HCT116 (cell line): ENCODE results near the gene OBSL1. TPM values are rescaled to one million over a fixed set of nuclear protein-coding genes. Genes with fewer than 3 reads are reported as not detected.

Source experiments
- ATAC-seq: fragments of 200-7000 bp; cut with Tn5 transposase; 2 replicates; pipeline ENCODE4 v1.9.1; 2020; ENCODE audit warnings: mild to moderate bottlenecking, moderate library complexity
- BruUV-seq: library from RNA; stranded (reverse); fragments of 400-500 nt; replicated peaks from 2 replicates; lab custom pipeline; 2021; lab: Mats Ljungman, UMichigan
- CTCF ChIA-PET: fragments of 300-600 bp; sonication (Branson Sonifier 250); formaldehyde crosslinking; loops from one replicate; lab custom pipeline; 2021; ENCODE audit warnings: antibody characterized with exemption; lab: Charles Lee
- POLR2A ChIA-PET: fragments of 300-600, 350-600 bp; sonication (Branson Sonifier 250); formaldehyde crosslinking; loops from one replicate; lab custom pipeline; 2021; ENCODE audit warnings: antibody characterized with exemption; lab: Charles Lee
- RAD21 ChIA-PET, 2 experiments: fragments of 300-600 bp; sonication (Branson Sonifier 250); formaldehyde crosslinking; loops; one replicate each; lab custom pipeline; 2023; ENCODE audit warnings: low total read pairs in 2 of 2; ENCODE audit not compliant: uncharacterized antibody in 2 of 2, unreplicated experiment in 2 of 2, low non-redundant PET in 1 of 2; lab: Charles Lee
- DNase-seq: peaks from one replicate; pipeline ENCODE4 v3.0.0-alpha.2; 2010; ENCODE audit warnings: low read depth, low spot score
- H2AFZ ChIP-seq: fragments of 200-600 bp; shearing (Covaris generic), sonication (generic); 2 replicates; pipeline ENCODE4 v1.6.1; 2017; ENCODE audit warnings: low read depth, mixed run types, mixed read lengths, antibody characterized with exemption, low read length; ENCODE audit not compliant: poor library complexity, severe bottlenecking
- H3K27ac ChIP-seq: 2 replicates; pipeline ENCODE4 v1.5.1; 2012; ENCODE audit warnings: low read depth, low read length
- H3K27me3 ChIP-seq: fragments of 200-600 bp; sonication (generic); 2 replicates; pipeline ENCODE4 v1.6.1; 2016; ENCODE audit warnings: mixed run types, low read length, mixed read lengths; ENCODE audit not compliant: insufficient read depth
- H3K36me3 ChIP-seq, 2 experiments: fragments of 200-500 bp in 1 of 2; fragments of 200-600 bp in 1 of 2; sonication (Bioruptor generic) in 1 of 2; sonication (generic) in 1 of 2; 2 replicates each; pipeline versions ENCODE4 v1.5.1 to v1.6.1; 2014 to 2016; ENCODE audit warnings: low read length in 2 of 2, inconsistent platforms in 1 of 2, mixed read lengths in 1 of 2, mixed run types in 1 of 2; ENCODE audit not compliant: insufficient read depth in 2 of 2, control insufficient read depth in 1 of 2
- H3K4me1 ChIP-seq, 2 experiments: fragments of 200-600 bp in 1 of 2; sonication (generic) in 1 of 2; 2 replicates each; pipeline versions ENCODE4 v1.5.1 to v1.6.1; 2012 to 2017; ENCODE audit warnings: low read length in 2 of 2, inconsistent platforms in 1 of 2, mild to moderate bottlenecking in 1 of 2, mixed read lengths in 1 of 2, mixed run types in 1 of 2, moderate library complexity in 1 of 2; ENCODE audit not compliant: insufficient read depth in 2 of 2, control insufficient read depth in 1 of 2
- H3K4me2 ChIP-seq: fragments of 200-600 bp; sonication (generic); 2 replicates; pipeline ENCODE4 v1.6.1; 2017; ENCODE audit warnings: mixed run types, low read length, mixed read lengths
- H3K4me3 ChIP-seq, 2 experiments: fragments of 200-600 bp in 1 of 2; sonication (generic) in 1 of 2; replicated peaks in 1 of 2; 2 replicates each; pipeline ENCODE4 v1.5.1; 2011 to 2016; ENCODE audit warnings: low read length in 2 of 2, control low read depth in 1 of 2, low read depth in 1 of 2, mild to moderate bottlenecking in 1 of 2, mixed read lengths in 1 of 2, mixed run types in 1 of 2
- H3K79me2 ChIP-seq: fragments of 200-600 bp; sonication (generic); 2 replicates; pipeline ENCODE4 v1.6.1; 2017; ENCODE audit warnings: mild to moderate bottlenecking, mixed run types, low read length, moderate library complexity, mixed read lengths; ENCODE audit not compliant: insufficient read depth
- H3K9ac ChIP-seq: fragments of 200-600 bp; sonication (generic); 2 replicates; pipeline ENCODE4 v1.6.1; 2016; ENCODE audit warnings: low read length, mixed read lengths
- H3K9me2 ChIP-seq: fragments of 200-600 bp; sonication (generic), shearing (Covaris generic); 2 replicates; pipeline ENCODE4 v1.6.1; 2017; ENCODE audit warnings: mixed run types, mild to moderate bottlenecking, moderate library complexity; ENCODE audit not compliant: insufficient read depth
- H3K9me3 ChIP-seq, 2 experiments: fragments of 200-500 bp in 1 of 2; fragments of 200-600 bp in 1 of 2; sonication (Bioruptor generic) in 1 of 2; sonication (generic) in 1 of 2; 2 replicates each; pipeline ENCODE4 v1.6.1; 2014 to 2017; ENCODE audit warnings: low read length in 2 of 2, mixed read lengths in 2 of 2, inconsistent platforms in 1 of 2, low read depth in 1 of 2, mild to moderate bottlenecking in 1 of 2, mixed run types in 1 of 2, moderate library complexity in 1 of 2; ENCODE audit not compliant: control insufficient read depth in 1 of 2, insufficient read depth in 1 of 2
- H4K20me1 ChIP-seq: fragments of 200-600 bp; sonication (generic), shearing (Covaris generic); 2 replicates; pipeline ENCODE4 v1.6.1; 2017; ENCODE audit warnings: mixed run types, mild to moderate bottlenecking, moderate library complexity; ENCODE audit not compliant: insufficient read depth
- ATF3 ChIP-seq: IDR thresholded peaks from 2 replicates; pipeline ENCODE4 v1.6.1; 2012
- ELF1 ChIP-seq: IDR thresholded peaks from 2 replicates; pipeline ENCODE4 v1.6.1; 2012; ENCODE audit warnings: low read depth, borderline replicate concordance
- EZH2 ChIP-seq: fragments of 200-600 bp; sonication (generic); IDR thresholded peaks from 2 replicates; pipeline ENCODE4 v1.6.1; 2017; ENCODE audit warnings: antibody characterized with exemption, mixed run types
- EZH2phosphoT487 ChIP-seq: fragments of 200-600 bp; IDR thresholded peaks from 2 replicates; pipeline ENCODE4 v1.6.1; 2018; ENCODE audit warnings: antibody characterized with exemption, borderline replicate concordance
- JUND ChIP-seq: IDR thresholded peaks from 2 replicates; pipeline ENCODE4 v1.6.1; 2012
- POLR2AphosphoS5 ChIP-seq: IDR thresholded peaks from 2 replicates; pipeline ENCODE4 v1.6.1; 2011; ENCODE audit warnings: mild to moderate bottlenecking, low read depth, low read length, moderate library complexity
- SIN3A ChIP-seq: IDR thresholded peaks from 2 replicates; pipeline ENCODE4 v1.6.1; 2012; ENCODE audit warnings: low read depth
- YY1 ChIP-seq: IDR thresholded peaks from 2 replicates; pipeline ENCODE4 v1.6.1; 2011; ENCODE audit warnings: low read length, low read depth, moderate library complexity, mild to moderate bottlenecking; ENCODE audit not compliant: insufficient replicate concordance; ENCODE audit errors: extremely low read depth
- ZFX ChIP-seq: fragments of 450-650 bp; IDR thresholded peaks from 2 replicates; pipeline ENCODE4 v1.6.1; 2017
- ZNF274 ChIP-seq: fragments of 200-500 bp; sonication (Bioruptor generic); IDR thresholded peaks from 2 replicates; pipeline ENCODE4 v1.6.1; 2014; ENCODE audit warnings: mild to moderate bottlenecking, low read depth, low read length, inconsistent platforms
- intact Hi-C: fragments of 100-400 bp; cut with micrococcal nuclease; formaldehyde crosslinking; loops from 2 replicates; pipeline ENCODE4 v1.10.0; 2022
- total RNA-seq: library from RNA; stranded (reverse); gene quantifications from one replicate; pipeline ENCODE4 v1.2.1, GENCODE V29; 2021; ENCODE audit not compliant: unreplicated experiment
- TF ChIP-seq, protein P1 (sequence below), 3 experiments: fragments of 200-600 bp in 1 of 3; sonication (generic) in 1 of 3; IDR thresholded peaks in 2 of 3; conservative IDR thresholded peaks in 1 of 3; 2 replicates each; pipeline ENCODE4 v1.5.1; 2012 to 2017; ENCODE audit warnings: low read depth in 2 of 3, low read length in 2 of 3, antibody characterized with exemption in 1 of 3, borderline replicate concordance in 1 of 3, control low read depth in 1 of 3, mild to moderate bottlenecking in 1 of 3, mixed read lengths in 1 of 3, mixed run types in 1 of 3, moderate library complexity in 1 of 3; ENCODE audit not compliant: insufficient read depth in 1 of 3
- TF ChIP-seq, protein P2 (sequence below): IDR thresholded peaks from 2 replicates; pipeline ENCODE4 v1.6.1; 2012; ENCODE audit warnings: low read depth

OBSL1 gene
- total RNA-seq, 1 experiment from 2014 or later = 45.2 TPM

DNA sequence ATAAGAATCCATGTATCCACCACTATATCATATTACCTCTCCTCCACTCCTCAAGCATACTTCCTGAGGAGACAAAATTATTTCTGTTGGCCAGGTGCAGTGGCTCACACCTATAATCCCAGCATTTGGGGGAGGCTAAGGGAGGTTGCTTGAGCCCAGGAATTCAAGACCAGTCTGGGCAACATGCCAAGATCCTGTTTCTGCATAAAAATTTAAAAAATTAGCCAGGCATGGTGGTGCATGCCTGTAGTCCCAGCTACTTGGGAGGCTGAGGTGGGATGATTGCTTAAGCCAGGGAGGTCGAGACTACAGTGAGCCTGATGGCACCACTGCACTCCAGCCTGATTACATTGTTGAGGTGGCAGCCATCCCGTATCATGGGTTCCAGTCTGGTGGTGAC lies 10.0 kb upstream of the OBSL1 start:
- H3K79me2 ChIP-seq = no peaks in the 10 kb centered on the region
- no peak overlapping the region for H3K9ac ChIP-seq
- H3K4me1 ChIP-seq = no peaks in the 10 kb centered on the region
- no peaks in the 10 kb centered on the region for H3K9me3 ChIP-seq
- ChIA-PET POLR2A (no interaction called here), CTCF (no interaction called here), RAD21 (no interaction called here)
- DNase-seq = no peak
- H4K20me1 ChIP-seq = no peaks in the 10 kb centered on the region
- H3K27me3 ChIP-seq = no peaks in the 10 kb centered on the region
- no peak overlapping the region for H3K4me2 ChIP-seq
- no TSS peak for BruUV-seq
- no peak for ATAC-seq
- no peak for TF ChIP-seq YY1
- no peak for TF ChIP-seq ELF1
- TF ChIP-seq POLR2AphosphoS5 = no peak
- no peak for TF ChIP-seq ATF3
- TF ChIP-seq, protein P1, sequence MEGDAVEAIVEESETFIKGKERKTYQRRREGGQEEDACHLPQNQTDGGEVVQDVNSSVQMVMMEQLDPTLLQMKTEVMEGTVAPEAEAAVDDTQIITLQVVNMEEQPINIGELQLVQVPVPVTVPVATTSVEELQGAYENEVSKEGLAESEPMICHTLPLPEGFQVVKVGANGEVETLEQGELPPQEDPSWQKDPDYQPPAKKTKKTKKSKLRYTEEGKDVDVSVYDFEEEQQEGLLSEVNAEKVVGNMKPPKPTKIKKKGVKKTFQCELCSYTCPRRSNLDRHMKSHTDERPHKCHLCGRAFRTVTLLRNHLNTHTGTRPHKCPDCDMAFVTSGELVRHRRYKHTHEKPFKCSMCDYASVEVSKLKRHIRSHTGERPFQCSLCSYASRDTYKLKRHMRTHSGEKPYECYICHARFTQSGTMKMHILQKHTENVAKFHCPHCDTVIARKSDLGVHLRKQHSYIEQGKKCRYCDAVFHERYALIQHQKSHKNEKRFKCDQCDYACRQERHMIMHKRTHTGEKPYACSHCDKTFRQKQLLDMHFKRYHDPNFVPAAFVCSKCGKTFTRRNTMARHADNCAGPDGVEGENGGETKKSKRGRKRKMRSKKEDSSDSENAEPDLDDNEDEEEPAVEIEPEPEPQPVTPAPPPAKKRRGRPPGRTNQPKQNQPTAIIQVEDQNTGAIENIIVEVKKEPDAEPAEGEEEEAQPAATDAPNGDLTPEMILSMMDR (IDR thresholded peaks at IDR 0.05 in 2 of 3, conservative IDR thresholded peaks at IDR 0.05 in 1 of 3; ENCODE audit: borderline replicate concordance in 1 of 3, insufficient read depth in 1 of 3, low read depth in 2 of 3, low read length in 2 of 3) = no peak
- no peak for TF ChIP-seq SIN3A
- TF ChIP-seq ZFX = no peak
- no peak for TF ChIP-seq EZH2phosphoT487
- TF ChIP-seq, protein P2, sequence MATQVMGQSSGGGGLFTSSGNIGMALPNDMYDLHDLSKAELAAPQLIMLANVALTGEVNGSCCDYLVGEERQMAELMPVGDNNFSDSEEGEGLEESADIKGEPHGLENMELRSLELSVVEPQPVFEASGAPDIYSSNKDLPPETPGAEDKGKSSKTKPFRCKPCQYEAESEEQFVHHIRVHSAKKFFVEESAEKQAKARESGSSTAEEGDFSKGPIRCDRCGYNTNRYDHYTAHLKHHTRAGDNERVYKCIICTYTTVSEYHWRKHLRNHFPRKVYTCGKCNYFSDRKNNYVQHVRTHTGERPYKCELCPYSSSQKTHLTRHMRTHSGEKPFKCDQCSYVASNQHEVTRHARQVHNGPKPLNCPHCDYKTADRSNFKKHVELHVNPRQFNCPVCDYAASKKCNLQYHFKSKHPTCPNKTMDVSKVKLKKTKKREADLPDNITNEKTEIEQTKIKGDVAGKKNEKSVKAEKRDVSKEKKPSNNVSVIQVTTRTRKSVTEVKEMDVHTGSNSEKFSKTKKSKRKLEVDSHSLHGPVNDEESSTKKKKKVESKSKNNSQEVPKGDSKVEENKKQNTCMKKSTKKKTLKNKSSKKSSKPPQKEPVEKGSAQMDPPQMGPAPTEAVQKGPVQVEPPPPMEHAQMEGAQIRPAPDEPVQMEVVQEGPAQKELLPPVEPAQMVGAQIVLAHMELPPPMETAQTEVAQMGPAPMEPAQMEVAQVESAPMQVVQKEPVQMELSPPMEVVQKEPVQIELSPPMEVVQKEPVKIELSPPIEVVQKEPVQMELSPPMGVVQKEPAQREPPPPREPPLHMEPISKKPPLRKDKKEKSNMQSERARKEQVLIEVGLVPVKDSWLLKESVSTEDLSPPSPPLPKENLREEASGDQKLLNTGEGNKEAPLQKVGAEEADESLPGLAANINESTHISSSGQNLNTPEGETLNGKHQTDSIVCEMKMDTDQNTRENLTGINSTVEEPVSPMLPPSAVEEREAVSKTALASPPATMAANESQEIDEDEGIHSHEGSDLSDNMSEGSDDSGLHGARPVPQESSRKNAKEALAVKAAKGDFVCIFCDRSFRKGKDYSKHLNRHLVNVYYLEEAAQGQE = no peak
- no peak for TF ChIP-seq ZNF274
- TF ChIP-seq JUND = no peak
- no peak for TF ChIP-seq EZH2
- H3K36me3 ChIP-seq = no peaks in the 10 kb centered on the region
- H3K27ac ChIP-seq = no peak overlapping the region
- no peaks in the 10 kb centered on the region for H3K9me2 ChIP-seq
- H2AFZ ChIP-seq = no peak overlapping the region
- H3K4me3 ChIP-seq = no peak overlapping the region
- intact Hi-C loops = no loop called here
